ENCODE results near the gene CHDH.

The CHDH gene

DNA sequence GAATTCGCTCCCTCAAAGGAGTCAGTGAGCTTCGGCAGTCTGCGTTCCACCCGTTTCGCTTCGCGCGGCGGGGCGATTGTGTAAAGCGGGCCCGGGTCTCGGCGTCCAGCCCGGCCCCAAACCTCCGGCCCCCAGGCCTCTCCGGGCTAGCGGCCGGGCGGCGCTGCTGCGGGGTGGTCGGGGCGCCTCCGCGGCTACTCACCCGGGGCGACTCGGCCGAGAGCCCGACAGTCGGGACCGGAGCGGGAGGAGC lies 412 bp downstream of the CHDH start:
- no peak overlapping the region for H3K27ac ChIP-seq
- in situ Hi-C loops (cut with HindIII; ENCODE audit: low pct_ligation_motif_present, low sequenced_read_pairs), result no loop called here
- H3K27me3 ChIP-seq (replicated peaks), result peaks cover 20% of the 10 kb centered on the region
- no peak for TF ChIP-seq CTCF (IDR thresholded peaks at IDR 0.05; ENCODE audit: low read depth, low read length, missing control alignments)
- H3K36me3 ChIP-seq (replicated peaks), result no peaks in the 10 kb centered on the region
- H3K4me3 ChIP-seq (ENCODE audit: low read depth, low read length), result peak overlapping the region; percentile 57
- no peak for DNase-seq

DNA sequence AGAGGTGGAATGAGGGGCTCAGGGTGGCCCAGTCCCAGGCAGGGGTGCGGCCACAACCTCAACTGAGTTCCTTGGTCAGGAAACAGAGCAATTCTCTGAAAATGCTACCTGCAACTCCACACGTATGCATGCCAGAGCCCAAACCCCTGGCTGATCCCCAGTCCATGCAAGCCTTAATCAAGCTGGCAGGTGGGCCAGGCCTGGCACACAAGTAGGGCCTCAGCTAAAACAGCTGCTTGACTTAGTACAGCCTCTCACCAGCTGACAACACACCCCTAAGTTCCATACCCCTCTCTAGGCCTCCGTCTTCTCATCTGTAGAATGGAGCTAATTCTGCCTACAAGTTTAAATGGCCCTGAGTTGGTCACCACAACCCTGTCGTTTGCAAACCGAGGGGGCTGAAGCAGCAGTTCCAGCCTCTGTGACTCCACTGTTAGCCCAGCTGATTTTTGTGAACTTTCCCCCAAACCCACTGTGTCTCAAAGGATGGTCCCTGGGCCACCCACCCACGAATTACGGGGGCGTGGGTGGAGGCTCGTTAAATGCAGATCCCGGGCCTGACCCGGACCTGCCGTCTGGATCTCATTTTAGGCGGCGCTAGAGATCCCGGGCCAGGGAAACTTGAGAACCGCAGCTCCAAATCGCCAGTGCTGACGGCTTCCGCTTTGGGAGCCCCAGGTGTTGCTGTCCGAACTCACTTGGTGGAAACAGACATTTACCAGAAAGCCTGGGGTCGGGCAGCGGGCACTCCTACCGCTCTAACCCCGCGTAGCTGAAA lies 927 bp downstream of the CHDH start:
- TF ChIP-seq CTCF (IDR thresholded peaks at IDR 0.05; ENCODE audit: low read depth, low read length, missing control alignments), result peak; percentile 48
- peak; percentile 5 for DNase-seq
- no peak overlapping the region for H3K27ac ChIP-seq
- H3K4me3 ChIP-seq (ENCODE audit: low read depth, low read length), result peak overlapping the region; percentile 57
- peaks cover 20% of the 10 kb centered on the region for H3K27me3 ChIP-seq (replicated peaks)
- H3K36me3 ChIP-seq (replicated peaks), result no peaks in the 10 kb centered on the region
- in situ Hi-C loops (cut with HindIII; ENCODE audit: low pct_ligation_motif_present, low sequenced_read_pairs), result no loop called here

- Histone ChIP-seq H3K4me3 (ENCODE audit: low read depth, low read length) (no peak overlapping the region), H3K27ac (no peak overlapping the region), H3K27me3 (replicated peaks) (peaks cover 20% of the 10 kb centered on the region), H3K36me3 (replicated peaks) (no peaks in the 10 kb centered on the region)
- no peak for DNase-seq
- in situ Hi-C loops (cut with HindIII; ENCODE audit: low pct_ligation_motif_present, low sequenced_read_pairs), result no loop called here
- no peak for TF ChIP-seq CTCF (IDR thresholded peaks at IDR 0.05; ENCODE audit: low read depth, low read length, missing control alignments)
Measured at GRCh38 chr3:53844262-53845102, 1.7 kb downstream of the CHDH start.

- no peak for TF ChIP-seq CTCF (IDR thresholded peaks at IDR 0.05; ENCODE audit: low read depth, low read length, missing control alignments)
- in situ Hi-C loops (cut with HindIII; ENCODE audit: low pct_ligation_motif_present, low sequenced_read_pairs), result no loop called here
- H3K27ac ChIP-seq, result no peak overlapping the region
- no peak for DNase-seq
- H3K36me3 ChIP-seq (replicated peaks), result no peaks in the 10 kb centered on the region
- no peak overlapping the region for H3K4me3 ChIP-seq (ENCODE audit: low read depth, low read length)
- peaks cover 20% of the 10 kb centered on the region for H3K27me3 ChIP-seq (replicated peaks)
Measured at GRCh38 chr3:53843195-53844177, 2.7 kb downstream of the CHDH start.

DNA sequence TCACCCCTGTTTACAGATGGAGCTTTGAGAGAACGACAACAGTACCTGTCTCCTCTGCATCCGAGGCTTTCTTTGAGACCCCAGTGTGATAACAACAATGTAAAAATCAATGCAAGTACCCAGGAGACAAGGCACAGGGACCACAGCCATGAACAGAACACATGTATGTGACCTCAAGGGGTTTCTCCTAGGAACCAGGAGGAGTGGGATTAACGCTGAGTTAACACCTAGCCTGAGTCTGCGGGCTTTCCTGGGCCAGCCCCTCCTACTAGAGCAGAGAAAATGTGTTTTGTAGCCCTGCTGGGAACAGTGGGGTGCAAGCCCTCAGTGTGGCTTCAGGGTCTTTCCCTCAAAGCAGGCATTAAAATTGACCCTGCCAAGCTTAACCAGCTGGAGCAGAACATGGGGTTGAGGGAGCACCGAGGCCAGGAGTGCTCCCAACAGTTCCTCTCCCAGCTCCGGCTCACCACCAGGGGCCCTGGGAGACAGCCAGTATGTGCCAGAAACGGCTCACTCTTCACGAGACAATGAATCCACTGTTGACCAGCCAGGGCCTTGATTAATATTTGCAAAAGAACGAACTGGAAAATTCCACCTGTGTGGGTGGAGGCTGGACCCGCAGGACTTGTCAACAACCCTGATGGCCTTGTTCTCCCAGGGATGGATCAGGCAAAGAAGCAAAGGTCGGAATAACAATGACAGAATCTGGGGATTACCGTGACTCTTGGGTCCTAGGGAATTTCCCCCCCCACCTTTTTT lies 3.6 kb downstream of the CHDH start:
- peak; percentile 50 for TF ChIP-seq CTCF (IDR thresholded peaks at IDR 0.05; ENCODE audit: low read depth, low read length, missing control alignments)
- Histone ChIP-seq H3K4me3 (ENCODE audit: low read depth, low read length) (no peak overlapping the region), H3K36me3 (replicated peaks) (no peaks in the 10 kb centered on the region), H3K27ac (no peak overlapping the region), H3K27me3 (replicated peaks) (peaks cover 18% of the 10 kb centered on the region)
- DNase-seq, result peak; percentile 7
- in situ Hi-C loops (cut with HindIII; ENCODE audit: low pct_ligation_motif_present, low sequenced_read_pairs), result no loop called here

Data from brain microvascular endothelial cell (primary cell).